ENCODE results near the gene SLC25A12.

SLC25A12 gene

DNA sequence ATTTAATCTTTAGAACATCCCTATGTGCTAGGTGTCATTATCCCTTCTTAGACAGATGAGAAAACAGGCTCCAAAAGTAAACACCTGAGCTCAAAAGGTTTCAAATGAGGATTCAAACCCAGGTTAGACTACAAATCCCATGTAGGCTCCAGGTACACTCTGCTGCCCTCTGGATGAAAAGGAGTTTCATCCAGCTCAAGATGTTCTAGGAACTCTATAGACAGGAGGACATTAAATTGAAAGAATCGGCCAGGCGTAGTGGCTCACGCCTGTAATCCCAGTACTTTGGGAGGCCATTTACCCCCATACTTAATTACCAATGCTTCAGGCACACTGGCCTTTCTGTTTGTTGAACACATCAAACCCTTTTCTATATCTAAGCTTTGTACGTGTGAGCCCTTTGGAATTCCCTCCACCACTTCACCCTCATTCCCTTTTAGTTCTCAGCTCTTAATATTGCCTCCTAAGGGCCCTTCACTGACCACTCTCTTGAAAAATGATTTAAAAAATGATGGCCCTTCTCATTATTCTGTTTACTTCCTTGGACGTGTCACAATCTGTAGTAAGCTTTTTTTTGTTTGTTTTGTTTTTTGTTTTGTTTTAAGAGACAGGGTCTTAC is 10.7 kb downstream of the SLC25A12 start:
- no peak for DNase-seq (ENCODE audit: low spot score)

DNA sequence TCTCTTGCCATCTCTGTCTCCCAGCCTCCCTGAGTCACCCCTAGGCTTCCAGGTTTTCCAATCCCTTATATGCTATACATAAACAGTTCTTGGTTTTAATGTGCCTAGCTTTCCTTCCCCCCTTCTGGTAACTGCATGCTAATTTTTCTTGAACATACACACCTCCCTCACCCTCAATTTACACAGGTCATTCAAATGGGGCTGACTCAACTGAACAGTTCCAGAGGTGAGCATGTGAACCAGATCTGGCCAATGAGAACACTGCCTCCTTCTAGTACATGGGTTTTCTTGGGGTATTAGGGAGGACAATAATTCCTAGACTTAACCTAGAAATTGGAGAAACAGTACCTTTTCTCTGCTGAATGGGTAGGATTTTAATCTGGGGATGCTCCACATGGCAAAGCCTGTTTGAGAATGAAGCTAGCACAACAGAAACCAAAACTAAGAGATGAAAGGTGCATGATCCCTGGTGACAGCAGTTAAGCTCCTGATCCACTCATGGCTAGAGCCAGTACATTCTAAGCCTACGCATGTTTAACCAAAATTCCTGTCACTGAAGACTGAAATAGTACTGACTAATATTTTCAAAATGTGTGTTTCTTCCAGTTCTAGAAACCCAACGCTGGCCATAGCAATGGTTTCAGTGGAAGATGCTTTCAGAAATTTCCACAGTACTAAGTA is 11.8 kb downstream of the SLC25A12 start:
- no peak for DNase-seq (ENCODE audit: low spot score)

GRCh38 chr2:171880774-171881173 is 13.3 kb downstream of the SLC25A12 start:
- DNase-seq (ENCODE audit: low spot score), result no peak

- DNase-seq (ENCODE audit: low spot score), result no peak
These were observed 14.2 kb downstream of the SLC25A12 start for GRCh38 chr2:171879865-171880264.

DNA sequence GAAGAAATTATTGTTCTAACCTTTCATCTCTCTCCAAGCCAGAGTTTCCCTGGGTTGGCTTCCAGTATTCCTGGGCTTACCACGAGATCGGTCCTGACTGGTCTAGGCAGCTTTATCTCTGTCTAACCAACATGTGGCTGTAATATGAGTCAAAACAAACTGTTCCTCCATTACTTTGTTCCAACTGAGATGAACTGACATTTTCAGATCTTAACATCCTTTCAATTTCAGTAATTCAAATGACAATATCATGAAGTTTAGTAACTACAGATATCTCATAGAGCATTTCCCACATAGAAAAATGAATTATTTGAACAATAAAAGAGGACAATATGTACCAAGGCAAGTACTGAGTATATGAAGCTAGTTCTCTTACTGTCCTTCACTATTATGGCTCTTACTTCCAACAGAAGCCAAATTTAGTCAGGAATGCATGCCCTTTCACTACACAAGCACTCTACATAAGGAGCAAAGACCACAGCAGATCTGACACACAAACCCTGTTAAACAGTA is 15.5 kb downstream of the SLC25A12 start:
- DNase-seq (ENCODE audit: low spot score), result no peak

DNA sequence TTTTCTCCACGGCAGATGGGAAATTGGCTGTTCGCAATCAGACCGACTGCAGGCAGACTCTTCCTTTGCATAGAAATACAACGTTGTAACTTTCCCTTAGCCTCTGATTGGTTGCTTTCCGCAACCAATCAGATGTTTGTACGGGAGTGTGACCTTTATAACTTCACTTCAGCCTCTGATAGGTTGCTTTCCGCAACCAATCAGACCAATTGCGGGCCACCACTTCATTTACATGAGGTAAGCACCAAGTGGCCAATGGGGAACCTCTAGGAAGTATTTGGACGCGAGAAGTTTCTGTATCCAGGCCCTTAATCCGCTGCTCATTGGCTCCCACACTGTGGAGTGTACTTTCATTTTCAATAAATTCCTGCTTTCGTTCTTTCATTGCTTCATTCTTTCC is 19.1 kb downstream of the SLC25A12 start:
- no peak for DNase-seq (ENCODE audit: low spot score)

DNA sequence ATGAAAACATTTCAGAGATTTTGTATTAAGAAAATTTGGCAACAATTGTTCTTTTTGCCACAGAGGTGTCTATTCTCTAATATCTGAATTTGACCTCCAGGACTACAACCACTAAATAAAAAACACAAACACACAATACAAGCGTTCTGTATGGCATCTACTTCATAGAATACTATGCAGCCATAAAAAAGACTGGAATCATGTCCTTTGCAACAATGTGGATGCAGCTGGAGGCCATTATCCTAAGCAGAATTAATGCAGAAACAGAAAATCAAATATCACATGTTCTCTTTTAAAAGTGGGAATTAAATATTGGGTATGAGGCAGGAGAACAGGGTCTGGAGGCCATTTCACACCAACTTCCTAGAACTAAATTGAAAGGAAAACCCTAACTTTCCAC is 19.5 kb downstream of the SLC25A12 start:
- no peak for DNase-seq (ENCODE audit: low spot score)

DNA sequence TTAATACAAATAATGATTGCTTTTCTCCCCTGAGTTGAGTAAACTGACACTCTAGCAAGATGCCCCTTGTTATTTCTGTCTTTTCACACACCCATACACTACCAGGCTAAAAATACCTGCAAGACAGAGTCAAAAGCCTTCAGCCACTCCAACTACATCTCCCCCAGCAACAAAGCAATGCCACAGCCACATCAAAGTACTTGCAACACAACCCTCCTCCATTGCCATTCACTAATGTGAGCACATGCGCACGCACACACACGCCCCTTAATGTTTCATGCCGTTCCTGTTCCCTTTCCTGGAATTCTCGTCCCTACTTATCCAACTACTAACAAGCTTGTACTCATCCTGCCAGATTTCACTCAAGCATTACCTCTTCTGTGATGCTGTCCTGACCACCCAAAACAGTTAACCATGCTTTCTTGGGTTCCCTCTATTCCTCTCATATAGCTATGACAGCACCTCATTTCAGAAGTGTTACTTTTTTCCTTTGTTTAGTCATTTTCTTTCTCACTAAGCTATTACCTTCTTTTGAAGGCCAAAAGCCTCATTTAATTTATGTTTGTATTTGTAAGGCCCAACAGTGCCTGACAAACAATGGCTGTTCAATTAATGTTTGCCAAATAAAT is 29.6 kb downstream of the SLC25A12 start:
- DNase-seq (ENCODE audit: low spot score), result no peak

GRCh38 chr2:171862501-171862900 is 31.5 kb downstream of the SLC25A12 start:
- DNase-seq (ENCODE audit: low spot score), result no peak

- DNase-seq (ENCODE audit: low spot score), result no peak
These were observed 35.6 kb downstream of the SLC25A12 start for GRCh38 chr2:171858397-171858958.

DNA sequence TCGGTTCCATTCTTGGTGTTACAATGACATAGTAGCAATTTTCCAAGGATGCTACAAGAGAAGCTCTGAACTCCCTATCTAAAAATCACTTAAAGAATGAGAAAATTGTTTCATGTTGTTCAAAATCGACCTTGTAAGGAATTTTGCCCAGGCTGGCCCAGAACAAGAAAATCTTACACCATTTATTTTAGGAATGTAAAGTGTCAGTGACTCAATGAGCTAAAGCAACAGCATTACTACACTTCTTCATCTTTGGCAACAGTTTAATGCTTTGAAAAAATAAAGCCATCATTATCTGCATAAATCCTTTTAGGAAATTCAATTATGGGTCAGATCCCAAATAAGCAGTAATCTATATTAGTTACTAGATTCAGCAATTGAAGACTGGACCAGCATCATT is 38.6 kb downstream of the SLC25A12 start:
- DNase-seq (ENCODE audit: low spot score), result no peak

DNA sequence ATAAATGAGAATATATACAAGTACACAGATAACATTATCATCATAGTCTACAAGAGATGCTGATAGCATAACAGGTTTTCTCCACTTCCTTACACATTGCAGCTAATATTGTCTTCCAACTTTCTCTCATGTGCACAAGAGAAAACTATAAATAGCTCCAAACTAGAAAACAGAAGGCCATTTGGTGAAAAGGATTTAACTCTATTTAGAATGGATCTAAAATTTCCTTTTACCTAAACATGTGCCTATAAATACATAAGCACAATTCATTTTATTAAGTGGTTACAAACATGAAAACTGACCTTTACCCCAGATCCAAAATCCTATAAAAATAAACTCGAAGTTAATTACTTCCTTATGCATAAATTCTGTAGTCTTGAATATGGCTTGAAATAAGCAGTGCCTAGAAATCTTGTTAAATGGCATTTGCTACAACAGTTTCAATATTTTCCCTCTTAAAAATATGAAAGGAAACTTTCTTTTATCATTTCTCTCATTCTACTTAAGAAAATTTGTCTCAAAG is 41.6 kb downstream of the SLC25A12 start:
- DNase-seq (ENCODE audit: low spot score), result no peak

GRCh38 chr2:171847627-171848026 is 46.4 kb downstream of the SLC25A12 start:
- DNase-seq (ENCODE audit: low spot score), result no peak

DNA sequence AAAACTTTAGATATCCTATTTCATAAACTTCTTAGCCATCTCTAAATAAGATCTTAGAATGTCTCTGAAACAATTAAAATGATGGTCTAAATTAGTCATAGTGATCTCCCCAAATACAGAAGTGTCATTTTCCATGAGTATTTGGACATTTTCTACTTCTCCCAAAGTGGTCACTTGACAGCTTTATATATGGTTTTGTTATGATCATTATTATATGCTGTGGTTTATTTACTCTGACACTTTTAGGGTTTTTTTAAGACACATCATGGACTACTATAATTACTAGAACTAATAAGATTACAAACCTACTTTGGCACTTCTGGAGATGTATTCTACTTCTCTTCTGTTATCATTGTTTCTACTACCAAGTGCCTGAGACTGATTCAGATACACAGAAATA is 47.1 kb downstream of the SLC25A12 start:
- DNase-seq (ENCODE audit: low spot score), result no peak

GRCh38 chr2:171841996-171842395 is 52.0 kb downstream of the SLC25A12 start:
- no peak for DNase-seq (ENCODE audit: low spot score)

GRCh38 chr2:171837736-171838135 is 56.3 kb downstream of the SLC25A12 start:
- no peak for DNase-seq (ENCODE audit: low spot score)

DNA sequence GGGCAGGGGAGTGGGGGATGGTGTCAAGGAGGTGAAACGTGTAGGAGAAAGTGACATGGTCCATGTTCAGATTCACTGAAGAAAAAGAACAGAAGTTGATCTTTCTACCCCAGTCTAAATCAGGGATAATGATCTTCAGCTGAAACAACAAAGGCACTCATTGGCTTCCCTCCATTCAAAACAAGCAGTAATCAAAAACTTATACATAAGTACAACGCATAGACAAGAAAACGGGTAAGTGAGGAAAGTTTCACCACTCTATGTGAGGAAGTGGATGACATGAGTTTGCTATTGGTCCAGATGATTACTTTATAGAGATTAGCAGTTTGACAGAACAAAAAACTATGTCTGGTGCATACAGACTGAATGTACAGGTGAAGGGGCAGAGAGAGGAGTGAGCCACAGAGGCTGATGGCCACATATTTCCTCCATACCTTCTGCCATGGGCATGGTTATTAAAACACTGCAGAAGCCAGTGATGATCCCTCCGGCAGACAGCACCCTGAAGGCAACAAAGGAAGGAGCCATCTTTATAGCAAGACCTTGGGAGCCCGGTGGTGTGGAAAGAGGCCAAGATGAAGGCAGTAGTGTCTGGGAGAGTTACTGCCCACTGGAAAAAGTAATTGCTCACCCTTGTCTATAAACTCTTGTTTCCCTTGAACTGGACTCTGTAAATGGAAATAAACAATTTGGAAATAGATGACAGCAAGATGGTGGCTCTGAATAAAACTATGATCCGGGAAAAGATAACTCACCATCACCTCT is 57.7 kb downstream of the SLC25A12 start:
- no peak for DNase-seq (ENCODE audit: low spot score)

- no peak for DNase-seq (ENCODE audit: low spot score)
These were observed 58.7 kb downstream of the SLC25A12 start for GRCh38 chr2:171835386-171835785.

DNA sequence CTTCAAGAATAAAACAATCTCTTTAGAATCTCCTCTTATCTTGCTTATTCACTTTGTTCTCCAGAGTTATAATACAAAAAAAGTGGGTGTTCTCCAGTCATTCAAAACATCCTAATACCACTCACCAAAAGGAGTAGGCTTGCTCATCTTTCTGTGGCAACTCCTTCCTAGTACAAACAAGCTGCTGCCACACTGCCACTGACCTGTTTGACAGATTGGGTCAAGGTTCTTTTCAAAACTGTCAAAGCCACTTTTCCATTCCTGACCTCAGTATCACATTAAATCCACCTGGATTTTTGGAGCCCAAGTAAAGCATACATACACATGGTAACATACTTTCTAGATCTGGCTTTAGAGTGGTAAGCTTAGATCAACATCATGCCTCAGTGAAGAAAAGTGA is 59.8 kb downstream of the SLC25A12 start:
- no peak for DNase-seq (ENCODE audit: low spot score)

DNA sequence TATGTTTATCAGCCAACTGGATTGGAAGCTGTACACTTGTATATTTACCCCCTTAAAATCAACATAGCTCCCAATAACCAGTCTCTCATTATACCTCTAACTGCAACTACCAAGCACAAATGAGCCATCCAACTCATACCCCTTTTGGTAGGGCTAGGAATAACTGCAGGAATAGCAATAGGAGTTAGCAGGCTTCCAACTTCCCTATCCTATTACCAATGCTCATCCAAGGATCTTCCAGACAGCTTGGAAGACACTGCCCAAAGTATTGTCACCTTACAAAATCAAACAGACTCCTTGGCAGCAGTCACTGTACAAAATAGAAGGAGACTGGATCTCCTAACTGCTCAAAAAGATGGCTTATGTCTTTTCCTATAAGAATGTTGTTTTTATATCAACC is 61.6 kb downstream of the SLC25A12 start:
- no peak for DNase-seq (ENCODE audit: low spot score)

- DNase-seq (ENCODE audit: low spot score), result no peak
These were observed 64.0 kb downstream of the SLC25A12 start for GRCh38 chr2:171830039-171830438.

GRCh38 chr2:171824086-171824485 is 70.0 kb downstream of the SLC25A12 start:
- no peak for DNase-seq (ENCODE audit: low spot score)
